Panc1 (cell line): ENCODE measurements around the gene APLNR.

Source experiments
- POLR2AphosphoS5 ChIP-seq: IDR thresholded peaks from 2 replicates; pipeline ENCODE4 v1.6.1; 2012; ENCODE audit warnings: mild to moderate bottlenecking, low read depth, low read length, moderate library complexity
- SIN3A ChIP-seq: IDR thresholded peaks from 2 replicates; pipeline ENCODE4 v1.6.1; 2012; ENCODE audit warnings: low read depth, mild to moderate bottlenecking, low read length, moderate library complexity, borderline replicate concordance; ENCODE audit not compliant: insufficient read depth
- TCF7L2 ChIP-seq: IDR thresholded peaks from 2 replicates; pipeline ENCODE4 v1.6.1; 2011; ENCODE audit warnings: mild to moderate bottlenecking, low read depth, low read length, inconsistent platforms
- TF ChIP-seq, protein P1 (sequence below): fragments of 450-650 bp; IDR thresholded peaks from 2 replicates; pipeline ENCODE4 v1.5.1; 2017; ENCODE audit warnings: mild to moderate bottlenecking
- TF ChIP-seq, protein P2 (sequence below), 2 experiments: IDR thresholded peaks; 2 replicates each; pipeline ENCODE4 v1.6.1; 2011 to 2012; ENCODE audit warnings: low read depth in 2 of 2, control low read depth in 1 of 2, low read length in 1 of 2, mild to moderate bottlenecking in 1 of 2, moderate library complexity in 1 of 2; ENCODE audit not compliant: insufficient read depth in 1 of 2

DNA sequence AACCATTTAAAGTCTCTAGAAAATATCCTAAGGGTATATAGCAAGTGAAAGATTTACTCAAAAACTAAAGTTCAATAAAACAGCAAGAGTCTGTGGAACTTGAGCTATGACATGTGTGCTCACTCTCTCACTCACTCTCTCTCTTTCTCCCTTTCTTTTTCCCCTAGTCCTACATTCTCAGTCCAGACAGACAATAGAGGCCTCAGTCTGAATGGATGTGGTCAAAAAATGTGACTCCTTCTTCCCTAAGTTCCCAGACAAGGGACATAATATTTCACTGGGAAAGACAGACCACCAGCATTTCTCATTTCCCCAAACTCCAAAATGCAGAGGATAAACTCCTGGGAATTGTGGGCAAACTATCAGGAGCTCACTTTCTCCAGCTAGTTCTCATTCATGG is 17.6 kb upstream of the APLNR start:
- TF ChIP-seq POLR2AphosphoS5 (no peak), SIN3A (no peak), TCF7L2 (no peak)
- TF ChIP-seq, protein P1, sequence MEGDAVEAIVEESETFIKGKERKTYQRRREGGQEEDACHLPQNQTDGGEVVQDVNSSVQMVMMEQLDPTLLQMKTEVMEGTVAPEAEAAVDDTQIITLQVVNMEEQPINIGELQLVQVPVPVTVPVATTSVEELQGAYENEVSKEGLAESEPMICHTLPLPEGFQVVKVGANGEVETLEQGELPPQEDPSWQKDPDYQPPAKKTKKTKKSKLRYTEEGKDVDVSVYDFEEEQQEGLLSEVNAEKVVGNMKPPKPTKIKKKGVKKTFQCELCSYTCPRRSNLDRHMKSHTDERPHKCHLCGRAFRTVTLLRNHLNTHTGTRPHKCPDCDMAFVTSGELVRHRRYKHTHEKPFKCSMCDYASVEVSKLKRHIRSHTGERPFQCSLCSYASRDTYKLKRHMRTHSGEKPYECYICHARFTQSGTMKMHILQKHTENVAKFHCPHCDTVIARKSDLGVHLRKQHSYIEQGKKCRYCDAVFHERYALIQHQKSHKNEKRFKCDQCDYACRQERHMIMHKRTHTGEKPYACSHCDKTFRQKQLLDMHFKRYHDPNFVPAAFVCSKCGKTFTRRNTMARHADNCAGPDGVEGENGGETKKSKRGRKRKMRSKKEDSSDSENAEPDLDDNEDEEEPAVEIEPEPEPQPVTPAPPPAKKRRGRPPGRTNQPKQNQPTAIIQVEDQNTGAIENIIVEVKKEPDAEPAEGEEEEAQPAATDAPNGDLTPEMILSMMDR: no peak
- TF ChIP-seq, protein P2, sequence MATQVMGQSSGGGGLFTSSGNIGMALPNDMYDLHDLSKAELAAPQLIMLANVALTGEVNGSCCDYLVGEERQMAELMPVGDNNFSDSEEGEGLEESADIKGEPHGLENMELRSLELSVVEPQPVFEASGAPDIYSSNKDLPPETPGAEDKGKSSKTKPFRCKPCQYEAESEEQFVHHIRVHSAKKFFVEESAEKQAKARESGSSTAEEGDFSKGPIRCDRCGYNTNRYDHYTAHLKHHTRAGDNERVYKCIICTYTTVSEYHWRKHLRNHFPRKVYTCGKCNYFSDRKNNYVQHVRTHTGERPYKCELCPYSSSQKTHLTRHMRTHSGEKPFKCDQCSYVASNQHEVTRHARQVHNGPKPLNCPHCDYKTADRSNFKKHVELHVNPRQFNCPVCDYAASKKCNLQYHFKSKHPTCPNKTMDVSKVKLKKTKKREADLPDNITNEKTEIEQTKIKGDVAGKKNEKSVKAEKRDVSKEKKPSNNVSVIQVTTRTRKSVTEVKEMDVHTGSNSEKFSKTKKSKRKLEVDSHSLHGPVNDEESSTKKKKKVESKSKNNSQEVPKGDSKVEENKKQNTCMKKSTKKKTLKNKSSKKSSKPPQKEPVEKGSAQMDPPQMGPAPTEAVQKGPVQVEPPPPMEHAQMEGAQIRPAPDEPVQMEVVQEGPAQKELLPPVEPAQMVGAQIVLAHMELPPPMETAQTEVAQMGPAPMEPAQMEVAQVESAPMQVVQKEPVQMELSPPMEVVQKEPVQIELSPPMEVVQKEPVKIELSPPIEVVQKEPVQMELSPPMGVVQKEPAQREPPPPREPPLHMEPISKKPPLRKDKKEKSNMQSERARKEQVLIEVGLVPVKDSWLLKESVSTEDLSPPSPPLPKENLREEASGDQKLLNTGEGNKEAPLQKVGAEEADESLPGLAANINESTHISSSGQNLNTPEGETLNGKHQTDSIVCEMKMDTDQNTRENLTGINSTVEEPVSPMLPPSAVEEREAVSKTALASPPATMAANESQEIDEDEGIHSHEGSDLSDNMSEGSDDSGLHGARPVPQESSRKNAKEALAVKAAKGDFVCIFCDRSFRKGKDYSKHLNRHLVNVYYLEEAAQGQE (IDR thresholded peaks at IDR 0.05; ENCODE audit: insufficient read depth in 1 of 2, low read depth in 2 of 2, low read length in 1 of 2): no peak
